ENCODE results near the gene PSD4.
A peak's percentile ranks its signal among the peaks of the same experiment; 100 is the strongest.

Gene PSD4

GRCh38 chr2:113197347-113198047, 23.7 kb downstream of the PSD4 start:
- H3K4me2 ChIP-seq (ENCODE audit: low read length): no peak overlapping the region
- no peak overlapping the region for H3K4me3 ChIP-seq (ENCODE audit: low read length)
- no peak overlapping the region for H3K9ac ChIP-seq (ENCODE audit: low read depth, low read length)
- no peaks in the 10 kb centered on the region for H3K27me3 ChIP-seq (ENCODE audit: control insufficient read depth, insufficient read depth, low read length)
- peaks cover 20% of the 10 kb centered on the region for H3K4me1 ChIP-seq (ENCODE audit: control insufficient read depth, insufficient read depth, low read length)
- H3K36me3 ChIP-seq (ENCODE audit: insufficient read depth, low read length): no peaks in the 10 kb centered on the region
- H3K9me3 ChIP-seq (replicated peaks; ENCODE audit: low read length): no peaks in the 10 kb centered on the region

GRCh38 chr2:113198048-113198789, 24.4 kb downstream of the PSD4 start:
- H3K4me1 ChIP-seq (ENCODE audit: control insufficient read depth, insufficient read depth, low read length): peaks cover 27% of the 10 kb centered on the region
- no peaks in the 10 kb centered on the region for H3K36me3 ChIP-seq (ENCODE audit: insufficient read depth, low read length)
- peak overlapping the region; percentile 100 for H3K4me3 ChIP-seq (ENCODE audit: low read length)
- peak overlapping the region; percentile 84 for H3K9ac ChIP-seq (ENCODE audit: low read depth, low read length)
- peak overlapping the region; percentile 100 for H3K4me2 ChIP-seq (ENCODE audit: low read length)
- H3K27me3 ChIP-seq (ENCODE audit: control insufficient read depth, insufficient read depth, low read length): no peaks in the 10 kb centered on the region
- H3K9me3 ChIP-seq (replicated peaks; ENCODE audit: low read length): no peaks in the 10 kb centered on the region

DNA sequence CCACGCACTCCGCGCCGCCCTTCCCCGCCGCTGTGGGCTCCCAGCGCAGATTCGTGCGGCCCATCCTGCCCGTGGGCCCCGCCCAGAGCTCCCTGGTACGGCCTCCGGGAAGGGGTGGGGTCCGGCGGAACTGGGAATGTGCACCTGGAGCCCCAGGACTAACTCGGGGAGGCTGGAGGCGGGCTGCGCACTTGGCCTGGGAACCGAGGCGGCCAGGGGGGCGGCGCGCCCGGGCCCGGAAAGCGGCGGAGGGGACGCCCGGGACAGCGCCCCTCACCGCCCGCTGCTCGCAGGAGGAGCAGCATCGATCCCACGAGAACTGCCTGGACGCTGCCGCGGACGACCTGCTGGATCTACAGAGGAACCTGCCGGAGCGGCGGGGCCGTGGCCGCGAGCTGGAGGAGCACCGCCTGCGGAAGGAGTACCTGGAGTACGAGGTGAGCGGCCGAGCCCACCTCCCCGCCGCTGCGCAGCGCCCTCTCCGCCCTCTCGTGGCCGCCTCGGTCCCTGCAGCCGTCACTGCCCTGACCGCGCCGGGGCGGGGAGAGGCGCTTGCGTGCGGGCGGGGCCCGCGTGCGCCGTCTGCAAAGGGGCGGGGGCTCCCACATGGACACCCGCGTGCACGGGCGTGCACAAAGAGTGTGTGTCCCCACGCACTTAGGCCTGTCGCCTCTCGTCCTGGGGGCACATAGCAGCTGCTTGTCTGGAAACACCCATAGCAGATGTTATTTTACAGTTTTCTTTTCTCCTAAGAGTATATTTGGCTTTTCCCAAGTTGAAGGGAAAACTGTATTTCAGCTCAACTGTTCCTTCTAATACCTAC, 25.2 kb downstream of the PSD4 start:
- Histone ChIP-seq H3K4me3 (ENCODE audit: low read length) (peak overlapping the region; percentile 100), H3K9ac (ENCODE audit: low read depth, low read length) (peak overlapping the region; percentile 84), H3K4me1 (ENCODE audit: control insufficient read depth, insufficient read depth, low read length) (peaks cover 32% of the 10 kb centered on the region), H3K9me3 (replicated peaks; ENCODE audit: low read length) (no peaks in the 10 kb centered on the region), H3K4me2 (ENCODE audit: low read length) (peak overlapping the region; percentile 100), H3K27me3 (ENCODE audit: control insufficient read depth, insufficient read depth, low read length) (no peaks in the 10 kb centered on the region), H3K36me3 (ENCODE audit: insufficient read depth, low read length) (no peaks in the 10 kb centered on the region)

GRCh38 chr2:113200236-113200635, 26.5 kb downstream of the PSD4 start:
- Histone ChIP-seq H3K9me3 (replicated peaks; ENCODE audit: low read length) (no peaks in the 10 kb centered on the region), H3K4me3 (ENCODE audit: low read length) (no peak overlapping the region), H3K4me2 (ENCODE audit: low read length) (no peak overlapping the region), H3K36me3 (ENCODE audit: insufficient read depth, low read length) (no peaks in the 10 kb centered on the region), H3K9ac (ENCODE audit: low read depth, low read length) (no peak overlapping the region), H3K4me1 (ENCODE audit: control insufficient read depth, insufficient read depth, low read length) (peaks cover 32% of the 10 kb centered on the region), H3K27me3 (ENCODE audit: control insufficient read depth, insufficient read depth, low read length) (no peaks in the 10 kb centered on the region)

DNA sequence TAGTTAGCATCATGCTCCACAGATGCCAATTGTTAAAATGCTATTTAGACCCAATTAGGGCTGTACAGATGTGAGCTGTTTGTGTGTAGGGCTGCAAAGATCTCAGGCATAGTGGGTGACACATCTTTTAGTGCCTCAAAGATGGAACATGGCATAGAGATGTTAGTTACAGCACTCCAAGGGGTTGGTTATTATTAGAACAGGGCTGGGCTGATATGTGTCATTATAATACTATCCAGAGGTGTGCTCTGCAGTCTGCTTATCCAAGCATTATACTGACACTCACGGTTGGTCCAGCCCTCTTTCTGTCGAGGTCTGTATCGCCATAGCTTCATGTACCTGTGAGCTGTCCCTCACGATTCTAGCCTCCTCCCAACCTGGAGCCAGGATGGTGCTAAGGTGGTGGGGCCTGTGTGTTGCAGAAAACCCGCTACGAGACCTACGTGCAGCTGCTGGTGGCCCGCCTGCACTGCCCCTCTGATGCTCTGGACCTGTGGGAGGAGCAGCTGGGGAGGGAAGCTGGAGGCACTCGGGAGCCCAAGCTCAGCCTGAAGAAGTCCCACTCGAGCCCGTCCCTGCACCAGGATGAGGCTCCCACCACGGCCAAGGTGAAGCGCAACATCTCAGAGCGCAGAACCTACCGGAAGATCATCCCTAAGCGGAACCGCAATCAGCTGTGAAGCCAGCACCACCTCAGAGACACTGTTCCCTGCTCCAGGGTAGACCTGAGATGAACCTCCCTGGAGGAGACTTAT, 27.1 kb downstream of the PSD4 start:
- Histone ChIP-seq H3K4me1 (ENCODE audit: control insufficient read depth, insufficient read depth, low read length) (peaks cover 32% of the 10 kb centered on the region), H3K4me3 (ENCODE audit: low read length) (no peak overlapping the region), H3K36me3 (ENCODE audit: insufficient read depth, low read length) (no peaks in the 10 kb centered on the region), H3K9ac (ENCODE audit: low read depth, low read length) (no peak overlapping the region), H3K4me2 (ENCODE audit: low read length) (no peak overlapping the region), H3K27me3 (ENCODE audit: control insufficient read depth, insufficient read depth, low read length) (no peaks in the 10 kb centered on the region), H3K9me3 (replicated peaks; ENCODE audit: low read length) (no peaks in the 10 kb centered on the region)

DNA sequence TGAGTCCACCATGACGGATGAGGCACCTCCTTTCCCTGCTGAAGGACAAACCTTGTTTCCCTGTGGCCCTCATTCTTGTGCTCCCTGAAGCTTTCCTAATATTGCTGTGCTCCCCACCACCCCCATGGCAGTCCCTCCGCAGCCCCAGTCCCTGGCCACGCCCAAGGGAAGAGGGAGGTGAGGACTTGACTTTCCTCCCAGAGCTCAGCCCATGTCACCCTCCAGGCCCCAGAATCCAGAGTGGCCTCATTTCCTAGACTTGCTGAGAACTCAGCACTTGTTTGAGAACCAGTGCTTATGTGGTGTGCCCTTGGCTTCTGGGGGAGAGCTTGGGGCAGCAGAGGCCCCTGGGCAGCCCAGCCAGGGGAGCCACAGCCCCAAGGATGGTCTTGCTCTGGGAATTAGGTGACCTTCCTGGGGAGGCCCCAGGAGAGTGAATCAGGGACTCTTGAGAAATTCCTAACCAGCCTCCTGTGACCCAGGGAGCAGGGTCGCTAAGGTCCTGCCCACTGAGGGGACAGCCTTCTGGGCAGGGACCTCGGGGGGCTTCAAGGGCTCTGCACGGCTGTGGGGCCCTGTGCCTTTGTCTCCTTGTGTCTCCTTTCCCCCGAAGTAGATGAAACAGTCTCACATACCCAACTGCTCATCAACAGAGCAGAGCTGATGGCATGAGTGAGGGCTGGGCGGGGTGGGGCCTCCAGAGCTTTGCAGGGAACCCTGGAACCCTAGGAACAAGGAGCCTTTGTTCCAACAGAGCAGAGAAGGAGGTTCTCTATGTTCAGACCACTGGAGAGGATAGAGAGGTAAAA, 27.9 kb downstream of the PSD4 start:
- Histone ChIP-seq H3K4me2 (ENCODE audit: low read length) (no peak overlapping the region), H3K9me3 (replicated peaks; ENCODE audit: low read length) (no peaks in the 10 kb centered on the region), H3K36me3 (ENCODE audit: insufficient read depth, low read length) (no peaks in the 10 kb centered on the region), H3K27me3 (ENCODE audit: control insufficient read depth, insufficient read depth, low read length) (no peaks in the 10 kb centered on the region), H3K4me1 (ENCODE audit: control insufficient read depth, insufficient read depth, low read length) (peaks cover 32% of the 10 kb centered on the region), H3K4me3 (ENCODE audit: low read length) (no peak overlapping the region), H3K9ac (ENCODE audit: low read depth, low read length) (no peak overlapping the region)

DNA sequence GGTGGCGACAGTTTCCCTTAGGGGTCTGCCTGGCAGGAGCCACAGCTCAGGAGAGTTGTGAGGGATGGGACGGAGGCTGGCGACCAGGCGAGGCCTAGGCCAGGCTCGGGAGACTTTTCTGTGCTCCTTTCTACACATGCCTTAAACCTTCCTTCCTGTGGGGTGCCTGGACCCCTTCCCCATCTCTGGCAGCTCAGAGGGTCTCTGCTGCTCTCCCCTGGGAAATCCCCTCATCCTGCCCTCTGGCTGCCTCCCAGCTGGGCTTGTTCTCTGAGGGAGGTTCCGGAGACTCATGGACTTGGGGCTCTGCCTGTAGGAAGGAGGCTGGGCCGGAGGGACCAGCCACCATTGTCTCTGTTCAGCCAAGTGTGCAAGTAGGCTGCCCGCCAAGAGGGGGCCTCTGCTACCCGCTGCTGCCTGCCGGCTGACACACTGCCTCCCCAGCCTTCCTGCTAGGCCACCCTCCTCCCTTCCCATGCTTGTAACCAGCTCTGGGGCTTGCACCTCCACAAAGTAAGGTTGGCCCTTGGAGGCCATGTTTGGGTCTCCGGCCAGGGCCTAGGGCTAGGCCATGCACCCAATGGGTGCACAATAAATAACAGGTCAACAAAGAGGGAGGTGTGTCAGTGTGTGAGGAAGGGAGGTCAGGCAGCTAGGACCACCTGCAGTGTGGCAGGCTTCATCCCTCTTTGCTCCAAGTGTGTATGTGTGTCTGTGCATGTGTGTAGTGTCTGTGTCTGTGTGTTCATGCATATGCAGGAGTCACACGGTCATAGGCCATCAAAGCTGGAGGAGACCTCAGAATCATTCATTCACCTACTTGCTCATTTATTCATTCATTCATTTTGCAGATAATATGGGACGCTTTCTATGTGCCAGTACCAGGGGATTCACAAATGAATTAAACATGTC, 28.8 kb downstream of the PSD4 start:
- Histone ChIP-seq H3K4me2 (ENCODE audit: low read length) (no peak overlapping the region), H3K27me3 (ENCODE audit: control insufficient read depth, insufficient read depth, low read length) (no peaks in the 10 kb centered on the region), H3K4me3 (ENCODE audit: low read length) (no peak overlapping the region), H3K9ac (ENCODE audit: low read depth, low read length) (no peak overlapping the region), H3K4me1 (ENCODE audit: control insufficient read depth, insufficient read depth, low read length) (peaks cover 32% of the 10 kb centered on the region), H3K9me3 (replicated peaks; ENCODE audit: low read length) (no peaks in the 10 kb centered on the region), H3K36me3 (ENCODE audit: insufficient read depth, low read length) (no peaks in the 10 kb centered on the region)

- Histone ChIP-seq H3K9ac (ENCODE audit: low read depth, low read length) (no peak overlapping the region), H3K4me1 (ENCODE audit: control insufficient read depth, insufficient read depth, low read length) (peaks cover 32% of the 10 kb centered on the region), H3K4me3 (ENCODE audit: low read length) (no peak overlapping the region), H3K4me2 (ENCODE audit: low read length) (no peak overlapping the region), H3K9me3 (replicated peaks; ENCODE audit: low read length) (no peaks in the 10 kb centered on the region), H3K27me3 (ENCODE audit: control insufficient read depth, insufficient read depth, low read length) (no peaks in the 10 kb centered on the region), H3K36me3 (ENCODE audit: insufficient read depth, low read length) (no peaks in the 10 kb centered on the region)
Observed at GRCh38 chr2:113203217-113203530, 29.4 kb downstream of the PSD4 start.

- H3K4me1 ChIP-seq (ENCODE audit: control insufficient read depth, insufficient read depth, low read length): peaks cover 31% of the 10 kb centered on the region
- H3K36me3 ChIP-seq (ENCODE audit: insufficient read depth, low read length): no peaks in the 10 kb centered on the region
- H3K9me3 ChIP-seq (replicated peaks; ENCODE audit: low read length): no peaks in the 10 kb centered on the region
- H3K4me2 ChIP-seq (ENCODE audit: low read length): no peak overlapping the region
- no peak overlapping the region for H3K9ac ChIP-seq (ENCODE audit: low read depth, low read length)
- no peaks in the 10 kb centered on the region for H3K27me3 ChIP-seq (ENCODE audit: control insufficient read depth, insufficient read depth, low read length)
- no peak overlapping the region for H3K4me3 ChIP-seq (ENCODE audit: low read length)
Observed at GRCh38 chr2:113203901-113204519, 30.2 kb downstream of the PSD4 start.

GRCh38 chr2:113206251-113206650, 32.5 kb downstream of the PSD4 start:
- peaks cover 33% of the 10 kb centered on the region for H3K4me1 ChIP-seq (ENCODE audit: control insufficient read depth, insufficient read depth, low read length)
- H3K4me3 ChIP-seq (ENCODE audit: low read length): no peak overlapping the region
- H3K4me2 ChIP-seq (ENCODE audit: low read length): no peak overlapping the region
- H3K9me3 ChIP-seq (replicated peaks; ENCODE audit: low read length): no peaks in the 10 kb centered on the region
- H3K9ac ChIP-seq (ENCODE audit: low read depth, low read length): no peak overlapping the region
- no peaks in the 10 kb centered on the region for H3K27me3 ChIP-seq (ENCODE audit: control insufficient read depth, insufficient read depth, low read length)
- H3K36me3 ChIP-seq (ENCODE audit: insufficient read depth, low read length): no peaks in the 10 kb centered on the region
